A673 (cell line): Measurements from ENCODE around the gene SCARB1.

Experiments
- CTCF ChIP-seq: fragments of 300-800, 200-600 bp; sonication (generic); conservative IDR thresholded peaks from 2 replicates; pipeline ENCODE4 v1.5.1; 2017; ENCODE audit warnings: low read depth, mild to moderate bottlenecking, antibody characterized with exemption, low read length, moderate library complexity, mixed read lengths
- EZH2 ChIP-seq: fragments of 200-600 bp; sonication (generic); IDR thresholded peaks from 2 replicates; pipeline ENCODE4 v1.6.1; 2017; ENCODE audit warnings: borderline replicate concordance, low read depth, mild to moderate bottlenecking, mixed read lengths, antibody characterized with exemption, low read length; ENCODE audit not compliant: poor library complexity, severe bottlenecking

- TF ChIP-seq CTCF: no peak
- TF ChIP-seq EZH2: no peak
Observed at GRCh38 chr12:124779161-124780141, 84.2 kb downstream of the SCARB1 start.
